Measurements from ENCODE around the gene ISLR. TPM values are rescaled to one million over a fixed set of nuclear protein-coding genes. Genes with fewer than 3 reads are reported as not detected.

ISLR gene
- total and polyA plus RNA-seq, 3 experiments from 2014 or later, result not detected

GRCh38 chr15:74171965-74172541 is 1.5 kb upstream of the ISLR start:
- POLR2A ChIA-PET, result no interaction called here
- Mint-ChIP-seq H3K4me1 (no peaks in the 10 kb centered on the region), H3K27me3 (peaks cover 4 to 9% of the 10 kb centered on the region in 2 donors), H3K4me3 (no peak overlapping the region), H3K27ac (no peak overlapping the region), H3K36me3 (no peaks in the 10 kb centered on the region), H3K9me3 (no peaks in the 10 kb centered on the region)
- H3K27ac ChIP-seq (ENCODE audit: low read depth, low read length), result no peak overlapping the region
- no peaks in the 10 kb centered on the region for H3K9me3 ChIP-seq (ENCODE audit: low read length)
- H3K4me1 ChIP-seq (ENCODE audit: insufficient read depth, low read length), result no peaks in the 10 kb centered on the region
- H3K4me3 ChIP-seq (ENCODE audit: low read length), result no peak overlapping the region
- no peaks in the 10 kb centered on the region for H3K27me3 ChIP-seq (ENCODE audit: insufficient read depth, low read length, poor library complexity, severe bottlenecking)
- DNase-seq, result no peak
- CTCF ChIA-PET, result no interaction called here
- no peaks in the 10 kb centered on the region for H3K36me3 ChIP-seq (ENCODE audit: insufficient read depth, low read length)

- Mint-ChIP-seq H3K27me3 (peaks cover 2 to 9% of the 10 kb centered on the region in 2 donors), H3K27ac (no peak overlapping the region), H3K9me3 (no peaks in the 10 kb centered on the region), H3K4me1 (no peaks in the 10 kb centered on the region), H3K36me3 (no peaks in the 10 kb centered on the region), H3K4me3 (no peak overlapping the region)
- Histone ChIP-seq H3K27ac (ENCODE audit: low read depth, low read length) (no peak overlapping the region), H3K4me1 (ENCODE audit: insufficient read depth, low read length) (no peaks in the 10 kb centered on the region), H3K9me3 (ENCODE audit: low read length) (no peaks in the 10 kb centered on the region), H3K27me3 (ENCODE audit: insufficient read depth, low read length, poor library complexity, severe bottlenecking) (no peaks in the 10 kb centered on the region), H3K36me3 (ENCODE audit: insufficient read depth, low read length) (no peaks in the 10 kb centered on the region), H3K4me3 (ENCODE audit: low read length) (no peak overlapping the region)
- CTCF ChIA-PET, result no interaction called here
- no peak for DNase-seq
- POLR2A ChIA-PET, result no interaction called here
Measured at GRCh38 chr15:74172701-74173379, 670 bp upstream of the ISLR start.

DNA sequence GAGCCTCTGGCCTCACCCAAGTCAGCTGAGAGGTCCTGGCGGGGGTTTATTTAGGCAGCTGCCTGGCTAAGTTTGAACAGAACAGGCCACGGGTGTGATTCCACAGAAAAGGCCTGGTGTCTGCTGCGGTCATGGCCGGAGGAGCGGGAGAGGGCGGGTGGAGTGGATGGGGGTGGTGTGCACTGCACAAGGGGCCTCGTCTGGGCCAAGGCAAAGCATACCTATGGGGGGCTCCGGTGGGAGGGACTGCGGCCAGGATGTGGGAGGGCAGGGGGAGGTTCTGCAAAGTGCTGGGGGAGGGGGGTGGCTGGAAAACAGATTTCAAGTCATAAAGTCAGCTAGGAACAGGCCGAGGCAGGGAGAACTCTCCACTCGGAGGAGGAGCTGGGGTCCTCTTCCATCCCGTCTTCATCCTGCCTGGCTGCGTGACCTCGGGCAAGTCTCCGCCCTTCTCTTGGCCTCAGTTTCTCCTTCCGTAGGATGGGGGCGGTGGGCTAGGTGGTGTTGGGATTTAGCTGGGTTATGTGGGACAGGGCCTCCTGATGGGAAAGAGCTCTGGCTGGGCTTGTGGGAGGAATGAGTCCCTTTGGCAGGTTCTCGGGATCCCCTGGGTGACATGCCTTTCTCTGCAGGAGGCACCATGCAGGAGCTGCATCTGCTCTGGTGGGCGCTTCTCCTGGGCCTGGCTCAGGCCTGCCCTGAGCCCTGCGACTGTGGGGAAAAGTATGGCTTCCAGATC is 878 bp downstream of the ISLR start:
- DNase-seq, result no peak
- Histone ChIP-seq H3K27me3 (ENCODE audit: insufficient read depth, low read length, poor library complexity, severe bottlenecking) (no peaks in the 10 kb centered on the region), H3K36me3 (ENCODE audit: insufficient read depth, low read length) (no peaks in the 10 kb centered on the region), H3K4me1 (ENCODE audit: insufficient read depth, low read length) (no peaks in the 10 kb centered on the region), H3K4me3 (ENCODE audit: low read length) (no peak overlapping the region), H3K27ac (ENCODE audit: low read depth, low read length) (no peak overlapping the region), H3K9me3 (ENCODE audit: low read length) (no peaks in the 10 kb centered on the region)
- no peak overlapping the region for H3K4me3 Mint-ChIP-seq
- POLR2A ChIA-PET, result no interaction called here
- H3K27ac Mint-ChIP-seq, result no peak overlapping the region
- no peaks in the 10 kb centered on the region for H3K36me3 Mint-ChIP-seq
- peaks cover 2 to 14% of the 10 kb centered on the region in 2 donors for H3K27me3 Mint-ChIP-seq
- CTCF ChIA-PET, result no interaction called here
- no peaks in the 10 kb centered on the region for H3K9me3 Mint-ChIP-seq
- H3K4me1 Mint-ChIP-seq, result no peaks in the 10 kb centered on the region

DNA sequence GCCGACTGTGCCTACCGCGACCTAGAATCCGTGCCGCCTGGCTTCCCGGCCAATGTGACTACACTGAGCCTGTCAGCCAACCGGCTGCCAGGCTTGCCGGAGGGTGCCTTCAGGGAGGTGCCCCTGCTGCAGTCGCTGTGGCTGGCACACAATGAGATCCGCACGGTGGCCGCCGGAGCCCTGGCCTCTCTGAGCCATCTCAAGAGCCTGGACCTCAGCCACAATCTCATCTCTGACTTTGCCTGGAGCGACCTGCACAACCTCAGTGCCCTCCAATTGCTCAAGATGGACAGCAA is 1.4 kb downstream of the ISLR start:
- H3K4me1 Mint-ChIP-seq, result no peaks in the 10 kb centered on the region
- Histone ChIP-seq H3K9me3 (ENCODE audit: low read length) (no peaks in the 10 kb centered on the region), H3K4me1 (ENCODE audit: insufficient read depth, low read length) (no peaks in the 10 kb centered on the region), H3K4me3 (ENCODE audit: low read length) (no peak overlapping the region), H3K27me3 (ENCODE audit: insufficient read depth, low read length, poor library complexity, severe bottlenecking) (no peaks in the 10 kb centered on the region), H3K27ac (ENCODE audit: low read depth, low read length) (no peak overlapping the region), H3K36me3 (ENCODE audit: insufficient read depth, low read length) (no peaks in the 10 kb centered on the region)
- ChIA-PET CTCF (no interaction called here), POLR2A (no interaction called here)
- no peak overlapping the region for H3K4me3 Mint-ChIP-seq
- no peaks in the 10 kb centered on the region for H3K36me3 Mint-ChIP-seq
- peaks cover 2 to 12% of the 10 kb centered on the region in 2 donors for H3K27me3 Mint-ChIP-seq
- DNase-seq, result no peak
- H3K9me3 Mint-ChIP-seq, result no peaks in the 10 kb centered on the region
- no peak overlapping the region for H3K27ac Mint-ChIP-seq

GRCh38 chr15:74175271-74176191 is 2.0 kb downstream of the ISLR start:
- H3K4me1 Mint-ChIP-seq, result no peaks in the 10 kb centered on the region
- Histone ChIP-seq H3K4me3 (ENCODE audit: low read length) (no peak overlapping the region), H3K4me1 (ENCODE audit: insufficient read depth, low read length) (no peaks in the 10 kb centered on the region), H3K27ac (ENCODE audit: low read depth, low read length) (no peak overlapping the region), H3K27me3 (ENCODE audit: insufficient read depth, low read length, poor library complexity, severe bottlenecking) (no peaks in the 10 kb centered on the region), H3K36me3 (ENCODE audit: insufficient read depth, low read length) (no peaks in the 10 kb centered on the region), H3K9me3 (ENCODE audit: low read length) (no peaks in the 10 kb centered on the region)
- H3K4me3 Mint-ChIP-seq, result no peak overlapping the region
- no peaks in the 10 kb centered on the region for H3K36me3 Mint-ChIP-seq
- peaks cover 2 to 14% of the 10 kb centered on the region in 2 donors for H3K27me3 Mint-ChIP-seq
- H3K9me3 Mint-ChIP-seq, result no peaks in the 10 kb centered on the region
- ChIA-PET POLR2A (no interaction called here), CTCF (no interaction called here)
- H3K27ac Mint-ChIP-seq, result no peak overlapping the region
- no peak for DNase-seq

GRCh38 chr15:74176262-74177214 is 3.0 kb downstream of the ISLR start:
- Histone ChIP-seq H3K4me3 (ENCODE audit: low read length) (no peak overlapping the region), H3K4me1 (ENCODE audit: insufficient read depth, low read length) (no peaks in the 10 kb centered on the region), H3K27me3 (ENCODE audit: insufficient read depth, low read length, poor library complexity, severe bottlenecking) (no peaks in the 10 kb centered on the region), H3K36me3 (ENCODE audit: insufficient read depth, low read length) (no peaks in the 10 kb centered on the region), H3K27ac (ENCODE audit: low read depth, low read length) (no peak overlapping the region), H3K9me3 (ENCODE audit: low read length) (no peaks in the 10 kb centered on the region)
- peaks cover 2 to 17% of the 10 kb centered on the region in 2 donors for H3K27me3 Mint-ChIP-seq
- H3K4me1 Mint-ChIP-seq, result no peaks in the 10 kb centered on the region
- no peak overlapping the region for H3K27ac Mint-ChIP-seq
- CTCF ChIA-PET, result interaction anchor here (0.8 kb wide), 1 partner anchor 51 kb away, joined by 3 read pairs; no protein-coding TSS in a partner anchor
- H3K9me3 Mint-ChIP-seq, result no peaks in the 10 kb centered on the region
- H3K36me3 Mint-ChIP-seq, result no peaks in the 10 kb centered on the region
- no peak overlapping the region for H3K4me3 Mint-ChIP-seq
- DNase-seq, result no peak
- POLR2A ChIA-PET, result no interaction called here

DNA sequence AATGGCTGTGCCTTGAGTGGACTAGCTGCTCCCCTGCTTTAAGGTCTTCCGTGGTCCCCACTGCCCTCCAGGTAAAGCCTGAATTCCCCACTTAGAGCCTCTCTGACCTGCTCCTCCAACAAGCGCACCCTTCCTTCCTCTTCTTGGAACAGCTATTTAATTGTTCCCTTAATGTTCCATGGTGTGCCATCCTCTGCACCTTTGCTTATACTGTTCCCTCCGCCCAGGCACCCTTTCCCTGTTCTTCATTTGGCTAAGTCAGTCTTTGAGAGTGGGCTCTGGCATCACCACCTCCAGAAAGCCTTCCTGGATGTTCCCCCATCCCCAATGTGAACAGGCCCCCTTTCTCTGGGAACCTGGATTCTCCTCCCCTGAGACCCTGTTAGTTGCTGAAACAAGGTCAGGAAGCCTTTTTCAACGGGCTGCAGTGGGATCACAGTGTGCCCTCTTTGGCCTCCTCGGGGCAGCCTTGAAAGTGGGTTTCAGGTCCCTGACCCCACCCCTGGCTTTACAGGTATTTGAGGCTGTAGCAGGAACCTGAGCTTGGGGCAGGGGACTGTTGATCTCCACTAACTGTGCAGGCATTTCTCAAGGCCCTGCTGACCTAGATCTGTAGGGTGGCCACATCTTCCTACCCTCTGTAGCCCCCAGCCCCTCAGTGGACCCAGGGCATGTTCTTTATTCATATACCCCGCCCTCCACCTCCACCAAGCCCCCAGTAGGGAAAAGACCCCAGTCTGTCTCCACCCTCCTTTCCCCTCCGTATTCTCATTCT is 5.0 kb downstream of the ISLR start:
- no peaks in the 10 kb centered on the region for H3K27me3 ChIP-seq (ENCODE audit: insufficient read depth, low read length, poor library complexity, severe bottlenecking)
- H3K36me3 ChIP-seq (ENCODE audit: insufficient read depth, low read length), result no peaks in the 10 kb centered on the region
- no peaks in the 10 kb centered on the region for H3K36me3 Mint-ChIP-seq
- no peak overlapping the region for H3K4me3 Mint-ChIP-seq
- H3K9me3 Mint-ChIP-seq, result no peaks in the 10 kb centered on the region
- no peaks in the 10 kb centered on the region for H3K9me3 ChIP-seq (ENCODE audit: low read length)
- H3K4me1 ChIP-seq (ENCODE audit: insufficient read depth, low read length), result no peaks in the 10 kb centered on the region
- CTCF ChIA-PET, result no interaction called here
- H3K4me3 ChIP-seq (ENCODE audit: low read length), result no peak overlapping the region
- H3K27ac Mint-ChIP-seq, result no peak overlapping the region
- H3K27me3 Mint-ChIP-seq, result peaks cover 2 to 17% of the 10 kb centered on the region in 2 donors
- H3K27ac ChIP-seq (ENCODE audit: low read depth, low read length), result no peak overlapping the region
- DNase-seq, result no peak
- H3K4me1 Mint-ChIP-seq, result no peaks in the 10 kb centered on the region
- POLR2A ChIA-PET, result no interaction called here
